ENCODE measurements around the gene DHX40.

- TF ChIP-seq CTCF (IDR thresholded peaks at IDR 0.05; ENCODE audit: borderline replicate concordance, extremely low read depth, low read length, poor library complexity, severe bottlenecking) (no peak), EZH2 (IDR thresholded peaks at IDR 0.05; ENCODE audit: borderline replicate concordance, low read depth, low read length, severe bottlenecking) (no peak)
These were observed 35.7 kb downstream of the DHX40 start for GRCh38 chr17:59601130-59601529.
